ENCODE measurements around the gene CA9.
"Not testable (repeated sequence)": the region's sequence is repeated elsewhere in the genome, so short reads cannot be mapped to it uniquely, and the experiment has no call there.

The CA9 gene

DNA sequence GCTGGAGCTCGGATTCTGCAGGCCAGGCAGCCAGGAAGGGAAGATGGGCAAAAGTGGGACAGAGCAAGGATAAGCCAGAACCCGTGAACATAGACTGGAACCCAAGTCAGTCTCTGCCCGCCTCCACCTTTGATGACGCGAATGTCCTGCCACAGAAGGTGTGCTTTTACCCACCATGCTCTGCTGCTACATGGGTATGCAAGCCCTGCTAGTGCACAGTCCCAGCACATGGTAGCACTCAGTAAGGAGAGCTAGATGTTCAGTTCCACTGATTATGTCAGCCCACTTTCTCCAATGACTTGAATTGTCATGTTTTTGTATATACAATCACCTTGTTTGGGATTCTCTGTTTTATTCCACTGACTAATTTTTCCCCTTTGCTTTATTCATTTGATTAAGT is 44.1 kb upstream of the CA9 start:
- no peak for DNase-seq (ENCODE audit: low read depth in 1 of 2, low spot score in 1 of 2)

DNA sequence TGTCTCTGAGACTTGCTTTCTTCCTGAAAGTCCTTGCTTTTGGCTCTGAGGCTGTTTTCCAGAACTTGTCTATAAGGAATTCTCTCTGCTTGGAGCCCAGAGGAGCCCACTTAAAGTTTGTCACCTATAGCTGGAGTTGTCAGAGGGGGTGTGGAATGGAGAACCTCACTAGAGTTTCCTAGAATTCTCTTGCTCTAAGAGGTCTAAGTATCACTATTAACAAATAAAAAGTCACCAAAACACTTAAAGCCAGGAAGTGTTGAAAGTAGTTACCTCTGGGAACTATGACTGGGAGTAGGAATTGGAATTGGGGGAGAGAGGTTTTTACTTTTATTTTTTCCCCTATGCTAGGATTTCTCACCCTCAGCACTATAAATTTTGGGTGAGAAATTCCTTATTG is 38.0 kb upstream of the CA9 start:
- no peak overlapping the region for H3K27ac ChIP-seq (replicated peaks)
- TF ChIP-seq, protein P1, sequence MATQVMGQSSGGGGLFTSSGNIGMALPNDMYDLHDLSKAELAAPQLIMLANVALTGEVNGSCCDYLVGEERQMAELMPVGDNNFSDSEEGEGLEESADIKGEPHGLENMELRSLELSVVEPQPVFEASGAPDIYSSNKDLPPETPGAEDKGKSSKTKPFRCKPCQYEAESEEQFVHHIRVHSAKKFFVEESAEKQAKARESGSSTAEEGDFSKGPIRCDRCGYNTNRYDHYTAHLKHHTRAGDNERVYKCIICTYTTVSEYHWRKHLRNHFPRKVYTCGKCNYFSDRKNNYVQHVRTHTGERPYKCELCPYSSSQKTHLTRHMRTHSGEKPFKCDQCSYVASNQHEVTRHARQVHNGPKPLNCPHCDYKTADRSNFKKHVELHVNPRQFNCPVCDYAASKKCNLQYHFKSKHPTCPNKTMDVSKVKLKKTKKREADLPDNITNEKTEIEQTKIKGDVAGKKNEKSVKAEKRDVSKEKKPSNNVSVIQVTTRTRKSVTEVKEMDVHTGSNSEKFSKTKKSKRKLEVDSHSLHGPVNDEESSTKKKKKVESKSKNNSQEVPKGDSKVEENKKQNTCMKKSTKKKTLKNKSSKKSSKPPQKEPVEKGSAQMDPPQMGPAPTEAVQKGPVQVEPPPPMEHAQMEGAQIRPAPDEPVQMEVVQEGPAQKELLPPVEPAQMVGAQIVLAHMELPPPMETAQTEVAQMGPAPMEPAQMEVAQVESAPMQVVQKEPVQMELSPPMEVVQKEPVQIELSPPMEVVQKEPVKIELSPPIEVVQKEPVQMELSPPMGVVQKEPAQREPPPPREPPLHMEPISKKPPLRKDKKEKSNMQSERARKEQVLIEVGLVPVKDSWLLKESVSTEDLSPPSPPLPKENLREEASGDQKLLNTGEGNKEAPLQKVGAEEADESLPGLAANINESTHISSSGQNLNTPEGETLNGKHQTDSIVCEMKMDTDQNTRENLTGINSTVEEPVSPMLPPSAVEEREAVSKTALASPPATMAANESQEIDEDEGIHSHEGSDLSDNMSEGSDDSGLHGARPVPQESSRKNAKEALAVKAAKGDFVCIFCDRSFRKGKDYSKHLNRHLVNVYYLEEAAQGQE (IDR thresholded peaks at IDR 0.05; ENCODE audit: insufficient replicate concordance, low read depth) = no peak
- TF ChIP-seq, protein P2, sequence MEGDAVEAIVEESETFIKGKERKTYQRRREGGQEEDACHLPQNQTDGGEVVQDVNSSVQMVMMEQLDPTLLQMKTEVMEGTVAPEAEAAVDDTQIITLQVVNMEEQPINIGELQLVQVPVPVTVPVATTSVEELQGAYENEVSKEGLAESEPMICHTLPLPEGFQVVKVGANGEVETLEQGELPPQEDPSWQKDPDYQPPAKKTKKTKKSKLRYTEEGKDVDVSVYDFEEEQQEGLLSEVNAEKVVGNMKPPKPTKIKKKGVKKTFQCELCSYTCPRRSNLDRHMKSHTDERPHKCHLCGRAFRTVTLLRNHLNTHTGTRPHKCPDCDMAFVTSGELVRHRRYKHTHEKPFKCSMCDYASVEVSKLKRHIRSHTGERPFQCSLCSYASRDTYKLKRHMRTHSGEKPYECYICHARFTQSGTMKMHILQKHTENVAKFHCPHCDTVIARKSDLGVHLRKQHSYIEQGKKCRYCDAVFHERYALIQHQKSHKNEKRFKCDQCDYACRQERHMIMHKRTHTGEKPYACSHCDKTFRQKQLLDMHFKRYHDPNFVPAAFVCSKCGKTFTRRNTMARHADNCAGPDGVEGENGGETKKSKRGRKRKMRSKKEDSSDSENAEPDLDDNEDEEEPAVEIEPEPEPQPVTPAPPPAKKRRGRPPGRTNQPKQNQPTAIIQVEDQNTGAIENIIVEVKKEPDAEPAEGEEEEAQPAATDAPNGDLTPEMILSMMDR (IDR thresholded peaks at IDR 0.05; ENCODE audit: insufficient read depth, low read length) = no peak
- no peak for TF ChIP-seq POLR2AphosphoS5 (IDR thresholded peaks at IDR 0.05; ENCODE audit: low read depth)
- no peak for TF ChIP-seq SPI1 (IDR thresholded peaks at IDR 0.05; ENCODE audit: borderline replicate concordance, low read depth)
- no peak for TF ChIP-seq GABPA (IDR thresholded peaks at IDR 0.05; ENCODE audit: low read depth)
- H3K27me3 ChIP-seq (ENCODE audit: insufficient read depth, poor library complexity, severe bottlenecking) = no peaks in the 10 kb centered on the region
- DNase-seq (ENCODE audit: low read depth in 1 of 2, low spot score in 1 of 2) = no peak
- H3K4me3 ChIP-seq (replicated peaks; ENCODE audit: insufficient read depth, low read length) = no peak overlapping the region

More for the DNA sequence above, 44.1 kb upstream of the CA9 start:
- no peaks in the 10 kb centered on the region for H3K27me3 ChIP-seq (ENCODE audit: insufficient read depth, poor library complexity, severe bottlenecking)
- TF ChIP-seq, protein P2 (IDR thresholded peaks at IDR 0.05; ENCODE audit: insufficient read depth, low read length) = no peak
- TF ChIP-seq GABPA (IDR thresholded peaks at IDR 0.05; ENCODE audit: low read depth) = no peak
- TF ChIP-seq POLR2AphosphoS5 (IDR thresholded peaks at IDR 0.05; ENCODE audit: low read depth) = no peak
- TF ChIP-seq, protein P1 (IDR thresholded peaks at IDR 0.05; ENCODE audit: insufficient replicate concordance, low read depth) = no peak
- no peak for TF ChIP-seq SPI1 (IDR thresholded peaks at IDR 0.05; ENCODE audit: borderline replicate concordance, low read depth)
- H3K4me3 ChIP-seq (replicated peaks; ENCODE audit: insufficient read depth, low read length) = no peak overlapping the region
- no peak overlapping the region for H3K27ac ChIP-seq (replicated peaks)

DNA sequence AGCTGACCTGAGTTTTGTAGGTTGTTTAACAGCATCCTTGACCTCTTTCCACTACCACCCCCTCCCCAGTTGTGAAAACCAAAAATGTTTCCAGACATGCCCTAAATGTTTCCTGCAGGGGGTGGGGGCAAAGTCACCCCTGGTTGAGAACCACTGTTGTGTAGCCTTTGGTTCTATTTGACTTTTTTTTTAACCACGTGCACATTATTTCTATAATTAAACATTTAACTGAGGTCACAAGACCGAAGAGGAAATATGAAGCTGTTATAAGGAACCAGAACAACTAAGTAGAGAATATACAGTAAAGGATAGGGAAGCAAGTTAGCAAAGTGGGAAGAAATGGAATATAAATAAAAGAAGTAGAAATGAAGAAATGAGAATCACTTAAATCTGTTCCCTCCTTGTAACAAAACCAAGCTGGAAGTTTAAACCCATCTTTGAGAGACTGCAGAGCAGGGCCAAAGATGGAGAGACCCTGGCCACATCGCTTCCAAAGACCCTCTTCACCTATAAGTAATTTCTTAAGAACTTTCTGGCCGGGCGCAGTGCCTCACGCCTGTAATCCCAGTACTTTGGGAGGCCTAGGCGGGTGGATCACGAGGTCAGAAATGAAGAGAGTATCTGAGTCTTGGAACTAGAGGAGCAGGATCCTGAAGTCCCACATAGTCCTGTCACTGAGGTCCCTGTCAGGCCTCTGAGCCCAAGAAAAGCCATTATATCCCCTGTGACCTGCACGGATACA is 37.4 kb upstream of the CA9 start:
- no peak overlapping the region for H3K27ac ChIP-seq (replicated peaks)
- H3K27me3 ChIP-seq (ENCODE audit: insufficient read depth, poor library complexity, severe bottlenecking) = no peaks in the 10 kb centered on the region
- no peak for TF ChIP-seq GABPA (IDR thresholded peaks at IDR 0.05; ENCODE audit: low read depth)
- TF ChIP-seq, protein P1 (IDR thresholded peaks at IDR 0.05; ENCODE audit: insufficient replicate concordance, low read depth) = no peak
- TF ChIP-seq POLR2AphosphoS5 (IDR thresholded peaks at IDR 0.05; ENCODE audit: low read depth) = no peak
- TF ChIP-seq, protein P2 (IDR thresholded peaks at IDR 0.05; ENCODE audit: insufficient read depth, low read length) = no peak
- no peak for TF ChIP-seq SPI1 (IDR thresholded peaks at IDR 0.05; ENCODE audit: borderline replicate concordance, low read depth)
- H3K4me3 ChIP-seq (replicated peaks; ENCODE audit: insufficient read depth, low read length) = no peak overlapping the region
- no peak for DNase-seq (ENCODE audit: low read depth in 1 of 2, low spot score in 1 of 2)

DNA sequence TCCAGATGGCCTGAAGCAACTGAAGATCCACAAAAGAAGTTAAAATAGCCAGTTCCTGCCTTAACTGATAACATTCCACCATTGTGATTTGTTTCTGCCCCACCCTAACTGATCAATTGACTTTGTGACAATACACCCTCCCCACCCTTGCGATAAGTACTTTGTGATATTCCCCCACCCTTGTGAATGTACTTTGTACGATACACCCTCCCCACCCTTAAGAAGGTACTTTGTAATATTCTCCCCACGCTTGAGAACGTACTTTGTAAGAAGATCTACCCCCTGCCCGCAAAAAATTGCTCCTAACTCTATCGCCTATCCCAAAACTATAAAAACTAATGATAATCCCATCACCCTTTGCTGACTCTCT is 36.9 kb upstream of the CA9 start:
- not testable (repeated sequence) for H3K4me3 ChIP-seq (replicated peaks; ENCODE audit: insufficient read depth, low read length); DNase-seq (ENCODE audit: low read depth in 1 of 2, low spot score in 1 of 2); H3K27ac ChIP-seq (replicated peaks); H3K27me3 ChIP-seq (ENCODE audit: insufficient read depth, poor library complexity, severe bottlenecking)

DNA sequence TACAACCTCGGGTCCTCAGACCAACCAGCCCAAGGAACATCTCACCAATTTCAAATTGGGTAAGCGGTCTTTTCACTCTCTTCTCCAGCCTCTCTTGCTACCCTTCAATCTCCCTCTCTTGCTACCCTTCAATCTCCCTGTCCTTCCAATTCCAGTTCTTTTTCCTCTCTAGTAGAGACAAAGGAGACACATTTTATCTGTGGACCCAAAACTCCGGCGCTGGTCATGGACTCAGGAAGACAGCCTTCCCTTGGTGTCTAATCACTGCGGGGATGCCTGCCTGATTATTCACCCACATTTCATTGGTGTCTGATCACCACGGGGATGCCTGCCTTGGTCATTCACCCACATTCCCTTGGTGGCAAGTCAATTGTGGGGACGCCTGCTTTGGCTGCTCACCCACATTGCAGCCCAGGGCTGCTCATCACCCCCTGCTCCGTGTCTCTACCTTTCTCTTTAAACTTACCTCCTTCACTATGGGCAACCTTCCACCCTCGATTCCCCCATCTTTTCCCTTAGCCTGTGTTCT is 36.2 kb upstream of the CA9 start:
- not testable (repeated sequence) for H3K4me3 ChIP-seq (replicated peaks; ENCODE audit: insufficient read depth, low read length); H3K27ac ChIP-seq (replicated peaks); DNase-seq (ENCODE audit: low read depth in 1 of 2, low spot score in 1 of 2); H3K27me3 ChIP-seq (ENCODE audit: insufficient read depth, poor library complexity, severe bottlenecking)

DNA sequence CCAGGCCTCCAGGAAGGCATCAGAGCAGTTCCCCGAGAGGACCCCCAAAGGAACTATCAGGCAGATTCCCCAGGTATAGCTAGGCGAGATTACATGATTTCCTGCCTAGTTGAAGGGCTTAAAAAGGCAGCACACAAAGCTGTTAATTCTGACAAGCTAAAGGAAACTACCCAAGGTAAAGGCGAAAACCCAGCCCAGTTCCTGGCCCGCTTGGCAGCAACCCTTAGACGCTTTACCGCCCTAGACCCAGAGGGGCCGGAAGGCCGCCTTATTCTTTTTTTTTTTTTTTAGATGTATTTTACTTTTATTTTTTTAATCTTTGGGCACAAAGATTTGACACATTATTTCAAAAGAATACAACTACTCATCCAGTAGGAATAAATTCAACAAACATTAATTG is 35.0 kb upstream of the CA9 start:
- not testable (repeated sequence) for H3K27ac ChIP-seq (replicated peaks); DNase-seq (ENCODE audit: low read depth in 1 of 2, low spot score in 1 of 2); H3K27me3 ChIP-seq (ENCODE audit: insufficient read depth, poor library complexity, severe bottlenecking); H3K4me3 ChIP-seq (replicated peaks; ENCODE audit: insufficient read depth, low read length)

Measured in HL-60 (cell line).